GM12878 (cell line): Measurements from ENCODE around the gene ETF1.

Experiments
- BMI1 ChIP-seq: fragments of 450-650 bp; IDR thresholded peaks from 2 replicates; pipeline ENCODE4 v1.6.1; 2016; ENCODE audit warnings: mild to moderate bottlenecking, moderate library complexity, borderline replicate concordance
- CTCF ChIP-seq, 3 experiments: IDR thresholded peaks in 2 of 3; conservative IDR thresholded peaks in 1 of 3; 2 replicates each; pipeline ENCODE4 v1.5.1; 2011; ENCODE audit warnings: low read depth in 3 of 3, low read length in 3 of 3, mild to moderate bottlenecking in 3 of 3, control low read depth in 2 of 3, moderate library complexity in 2 of 3, inconsistent platforms in 1 of 3, mixed read lengths in 1 of 3; ENCODE audit not compliant: control insufficient read depth in 2 of 3, insufficient read depth in 1 of 3; ENCODE audit errors: extremely low read depth in 1 of 3
- EP300 ChIP-seq, 2 experiments: fragments of 150-350 bp in 1 of 2; IDR thresholded peaks; 2 replicates each; pipeline ENCODE4 v1.6.1; 2011 to 2012; ENCODE audit warnings: low read depth in 2 of 2, low read length in 2 of 2, borderline replicate concordance in 1 of 2, improper control_type of control experiment in 1 of 2, inconsistent platforms in 1 of 2; ENCODE audit not compliant: control insufficient read depth in 1 of 2
- EZH2 ChIP-seq: IDR thresholded peaks from 2 replicates; pipeline ENCODE4 v1.6.1; 2012; ENCODE audit warnings: low read depth, mild to moderate bottlenecking, control low read depth, inconsistent platforms, low read length, borderline replicate concordance; ENCODE audit not compliant: control insufficient read depth
- GATAD2B ChIP-seq: fragments of 450-650 bp; conservative IDR thresholded peaks from 2 replicates; pipeline ENCODE4 v1.6.1; 2017; ENCODE audit warnings: low read depth, mild to moderate bottlenecking, moderate library complexity
- MTA3 ChIP-seq: IDR thresholded peaks from 2 replicates; pipeline ENCODE4 v1.6.1; 2012; ENCODE audit warnings: low read length, inconsistent platforms, borderline replicate concordance
- POLR2AphosphoS2 ChIP-seq: IDR thresholded peaks from 2 replicates; pipeline ENCODE4 v1.6.1; 2011; ENCODE audit warnings: low read depth, mild to moderate bottlenecking, low read length, improper control_type of control experiment, moderate library complexity
- POLR2AphosphoS5 ChIP-seq: IDR thresholded peaks from 2 replicates; pipeline ENCODE4 v1.6.1; 2011; ENCODE audit warnings: mild to moderate bottlenecking, low read length, inconsistent platforms
- YY1 ChIP-seq: IDR thresholded peaks from 2 replicates; pipeline ENCODE4 v1.6.1; 2011; ENCODE audit warnings: low read depth, mild to moderate bottlenecking, low read length
- ZBTB33 ChIP-seq: fragments of 450-650 bp; IDR thresholded peaks from 2 replicates; pipeline ENCODE4 v1.6.1; 2017; ENCODE audit warnings: mild to moderate bottlenecking
- ZNF24 ChIP-seq: fragments of 450-650 bp; IDR thresholded peaks from 2 replicates; pipeline ENCODE4 v1.6.1; 2017; ENCODE audit warnings: antibody characterized with exemption, mild to moderate bottlenecking

- no peak for TF ChIP-seq MTA3
- no peak for TF ChIP-seq ZBTB33
- no peak for TF ChIP-seq POLR2AphosphoS2
- no peak for TF ChIP-seq YY1
- no peak for TF ChIP-seq POLR2AphosphoS5
- no peak for TF ChIP-seq EZH2
- no peak for TF ChIP-seq CTCF (IDR thresholded peaks at IDR 0.05 in 2 of 3, conservative IDR thresholded peaks at IDR 0.05 in 1 of 3; ENCODE audit: control insufficient read depth in 2 of 3, extremely low read depth in 1 of 3, insufficient read depth in 1 of 3, low read depth in 3 of 3, low read length in 3 of 3)
- no peak for TF ChIP-seq GATAD2B
- no peak for TF ChIP-seq BMI1
- TF ChIP-seq EP300 (IDR thresholded peaks at IDR 0.05; ENCODE audit: borderline replicate concordance in 1 of 2, control insufficient read depth in 1 of 2, low read depth in 2 of 2, low read length in 2 of 2), result no peak
- no peak for TF ChIP-seq ZNF24
Measured at GRCh38 chr5:138472353-138472752, 70.7 kb downstream of the ETF1 start.
